GM21381 (cell line): ENCODE data around the gene LRRC32.

Experiments used
- ATAC-seq: cut with Tn5 transposase; IDR thresholded peaks from one replicate; pipeline ENCODE4 v1.9.1; 2021; ENCODE audit warnings: mild to moderate bottlenecking, moderate library complexity; ENCODE audit not compliant: unreplicated experiment

Gene LRRC32

DNA sequence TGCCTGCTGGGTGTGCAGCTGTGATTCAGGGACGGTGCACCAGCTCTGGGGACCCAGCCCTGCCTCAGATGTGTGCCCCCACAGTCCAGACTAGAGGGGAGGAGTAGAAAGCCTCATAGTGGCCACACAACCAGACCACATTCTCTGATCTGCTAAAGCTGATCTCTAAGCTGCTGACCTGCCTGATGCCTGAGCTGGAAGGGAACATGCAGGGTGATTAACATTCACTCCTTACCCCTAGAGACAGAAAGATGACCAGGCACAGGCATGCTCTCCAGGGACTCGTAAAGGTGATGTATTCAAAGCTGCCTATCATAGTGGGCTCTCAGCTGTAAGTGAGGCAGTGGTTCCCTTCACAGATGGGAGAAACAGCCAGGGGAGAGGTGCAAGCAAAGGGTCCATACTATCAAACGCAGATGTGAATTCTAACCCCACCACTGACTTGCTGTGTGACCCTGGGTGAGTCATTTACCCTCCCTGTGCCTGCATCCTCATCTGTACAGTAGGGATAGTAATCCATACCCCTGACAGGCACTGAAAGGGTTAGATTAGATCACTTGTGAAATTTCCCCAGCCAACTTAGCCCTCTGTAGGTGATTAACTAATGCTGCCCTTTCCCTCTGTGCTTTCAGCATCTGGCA, 29.0 kb upstream of the LRRC32 start:
- no peak for ATAC-seq

DNA sequence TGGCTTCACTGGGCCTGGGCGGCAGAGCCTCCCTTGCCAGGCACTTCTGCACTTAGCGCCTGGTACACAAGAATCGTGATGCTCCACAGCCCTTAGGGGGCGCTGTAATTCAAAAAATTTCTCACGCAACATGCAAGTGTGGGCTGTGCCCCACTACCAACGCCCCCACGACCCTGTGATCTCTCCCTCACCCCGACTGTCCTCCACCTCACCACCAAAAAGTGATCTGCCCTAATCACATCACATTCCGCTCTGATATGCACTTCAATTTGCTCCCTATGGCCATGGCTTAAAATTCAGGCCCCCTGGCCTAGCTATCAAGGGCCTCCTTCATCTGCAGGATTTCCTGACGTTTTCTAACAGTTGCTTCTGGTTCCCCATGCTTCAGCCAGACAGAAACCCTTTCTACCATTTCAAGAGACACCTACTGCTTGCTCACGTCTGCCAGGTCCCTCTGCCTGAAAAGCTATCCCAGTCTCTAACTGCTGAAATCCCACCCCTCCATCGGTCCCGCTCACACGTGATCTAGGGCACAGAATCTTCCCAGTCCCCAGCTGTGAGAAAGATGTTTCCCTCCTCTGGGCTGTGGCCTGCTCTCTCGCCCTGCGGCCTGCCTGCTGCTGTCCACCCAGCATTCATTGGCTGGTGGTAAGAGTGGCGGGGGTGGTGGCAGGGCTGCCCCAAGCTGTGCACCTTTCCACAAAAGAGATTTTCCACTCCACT, 27.9 kb upstream of the LRRC32 start:
- no peak for ATAC-seq

DNA sequence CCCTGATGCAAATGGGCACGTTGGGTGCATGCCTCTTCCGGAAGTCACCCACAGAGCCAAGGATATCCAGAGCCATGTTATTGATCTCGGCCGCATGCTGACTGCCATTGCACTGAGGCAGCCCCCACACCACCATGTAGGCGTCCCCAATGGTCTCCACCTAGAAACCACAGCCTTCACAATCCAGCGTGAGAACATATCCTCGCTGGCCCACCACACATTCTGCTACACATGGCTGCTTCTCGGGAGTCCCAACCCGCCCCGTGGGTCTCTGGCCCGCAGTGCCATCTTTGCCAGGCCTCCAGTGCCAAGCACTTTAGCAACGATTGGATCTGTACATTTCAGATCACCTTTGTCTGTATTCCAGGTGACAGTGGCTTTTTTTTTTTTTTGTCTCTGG, 26.2 kb upstream of the LRRC32 start:
- no peak for ATAC-seq

DNA sequence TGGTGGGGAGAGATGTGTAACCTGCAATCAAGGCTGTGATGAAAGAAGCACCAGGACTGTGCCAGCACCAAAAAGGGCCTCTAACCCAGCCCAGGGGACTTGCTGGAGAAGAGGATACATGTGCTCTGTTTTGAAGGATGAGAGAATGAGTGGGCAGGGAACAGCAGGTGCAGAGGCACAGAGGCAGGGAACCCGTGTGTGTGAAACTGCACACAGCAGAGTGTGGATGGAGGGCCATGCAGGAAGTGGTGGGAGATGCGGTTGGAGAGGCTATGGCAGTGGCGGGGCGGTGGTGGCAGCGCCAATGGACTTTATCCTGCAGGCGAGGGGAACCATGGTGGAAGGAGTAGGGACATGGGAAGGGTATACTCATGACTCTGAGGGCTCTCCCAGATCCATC, 25.2 kb upstream of the LRRC32 start:
- ATAC-seq, result no peak

DNA sequence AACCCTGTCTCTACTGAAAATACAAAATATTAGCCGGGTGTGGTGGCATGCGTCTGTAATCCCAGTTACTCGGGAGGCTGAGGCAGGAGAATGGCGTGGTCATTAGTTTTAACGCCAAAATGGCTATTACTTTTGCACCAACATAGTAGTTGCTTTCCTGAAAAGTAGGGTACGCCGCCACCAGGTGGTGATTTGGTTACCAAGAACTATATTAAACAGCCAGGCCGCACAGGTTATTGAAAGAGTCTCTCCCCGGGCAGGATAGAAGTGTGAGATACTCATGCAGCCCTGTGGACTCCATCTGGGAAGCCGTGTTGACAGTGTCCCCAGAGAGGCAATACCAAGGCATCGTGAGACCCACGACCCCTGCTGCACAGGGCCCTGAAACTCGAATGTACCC, 24.6 kb upstream of the LRRC32 start:
- ATAC-seq, result no peak

- no peak for ATAC-seq
These were observed 24.1 kb upstream of the LRRC32 start for GRCh38 chr11:76694664-76695063.

GRCh38 chr11:76693806-76694205, 23.3 kb upstream of the LRRC32 start:
- ATAC-seq, result no peak

- ATAC-seq, result no peak
These were observed 22.4 kb upstream of the LRRC32 start for GRCh38 chr11:76692956-76693355.

GRCh38 chr11:76691655-76692054, 21.1 kb upstream of the LRRC32 start:
- ATAC-seq, result no peak

- ATAC-seq, result no peak
These were observed 20.2 kb upstream of the LRRC32 start for GRCh38 chr11:76690736-76691135.

GRCh38 chr11:76689313-76690260, 19.0 kb upstream of the LRRC32 start:
- no peak for ATAC-seq

- ATAC-seq, result no peak
These were observed 17.6 kb upstream of the LRRC32 start for GRCh38 chr11:76688146-76688545.

DNA sequence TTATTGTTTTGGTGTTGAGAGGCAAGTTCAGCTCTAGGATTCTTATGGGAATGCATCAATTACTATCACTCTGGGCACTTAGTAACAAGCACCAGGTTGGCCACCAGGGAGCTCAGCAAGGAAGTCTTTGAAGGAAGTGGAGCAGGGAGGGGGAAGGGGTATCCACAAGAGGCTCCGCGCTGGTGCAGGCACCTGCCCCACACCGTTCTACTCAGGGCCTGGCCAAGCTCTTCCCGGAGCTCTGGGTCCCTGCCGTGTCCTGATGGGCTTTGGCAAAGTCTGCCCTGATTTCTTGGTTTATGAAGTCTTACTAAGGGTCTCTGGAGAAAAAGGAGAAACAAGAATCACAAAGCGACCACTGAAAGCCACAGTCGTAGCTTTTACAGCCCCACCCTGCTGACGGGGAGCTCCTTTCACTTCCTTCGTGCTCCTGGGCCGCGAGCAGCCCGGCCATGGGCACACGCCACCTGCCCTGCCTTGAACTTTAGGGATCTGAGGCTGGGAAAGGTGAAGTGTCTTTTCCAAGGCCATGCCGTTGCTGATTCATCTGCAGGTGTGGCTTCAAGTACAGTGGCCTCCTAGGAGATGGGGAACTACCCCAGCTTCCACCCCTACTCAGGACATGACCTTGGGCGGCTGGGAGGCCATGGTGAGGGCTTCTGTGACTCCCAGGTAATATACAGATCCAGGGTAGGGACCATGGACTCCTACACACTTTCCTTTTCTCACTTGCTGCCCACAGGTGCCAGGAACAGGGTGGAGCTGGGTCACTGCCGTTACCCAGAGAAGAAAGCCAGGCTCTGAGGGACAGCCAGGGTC, 15.9 kb upstream of the LRRC32 start:
- no peak for ATAC-seq

DNA sequence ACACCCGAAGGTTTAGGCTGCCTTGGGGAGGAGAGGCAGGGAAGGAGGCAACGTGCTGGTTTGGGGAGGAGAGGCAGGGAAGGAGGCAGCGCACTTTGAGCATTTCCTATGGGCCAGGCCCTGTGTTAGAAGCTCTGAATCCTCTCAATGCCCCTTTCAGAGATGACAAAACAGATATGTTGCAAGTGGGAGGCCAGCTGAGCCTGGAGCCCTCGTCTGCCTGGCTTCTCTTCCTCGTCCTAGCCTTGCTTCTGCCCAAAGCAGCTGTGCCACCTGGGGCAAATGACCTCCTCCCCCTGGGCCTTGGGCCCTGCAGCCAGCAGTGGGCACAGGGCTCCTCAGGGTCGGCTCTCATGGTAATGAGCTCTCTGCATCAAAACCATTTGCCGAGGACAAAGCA, 15.3 kb upstream of the LRRC32 start:
- ATAC-seq, result no peak

DNA sequence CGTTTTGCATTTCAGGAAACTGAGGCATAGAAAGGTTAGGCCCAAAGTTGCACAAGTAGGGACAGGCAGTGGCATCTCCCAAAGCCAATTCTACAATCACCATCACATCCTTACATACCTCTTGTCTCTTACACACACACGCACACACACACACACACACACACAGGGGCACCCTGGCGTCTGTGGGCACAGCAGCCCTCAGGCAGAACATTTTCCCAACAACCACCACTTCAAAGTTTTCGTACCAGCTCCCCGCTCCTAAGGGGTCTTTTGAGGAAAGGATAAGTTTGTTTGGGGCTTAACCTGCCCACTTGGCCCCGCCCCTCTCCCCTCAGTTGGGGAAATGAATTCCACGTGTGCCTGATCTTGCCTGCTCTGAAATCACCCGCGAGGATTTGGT, 14.7 kb upstream of the LRRC32 start:
- ATAC-seq, result no peak

DNA sequence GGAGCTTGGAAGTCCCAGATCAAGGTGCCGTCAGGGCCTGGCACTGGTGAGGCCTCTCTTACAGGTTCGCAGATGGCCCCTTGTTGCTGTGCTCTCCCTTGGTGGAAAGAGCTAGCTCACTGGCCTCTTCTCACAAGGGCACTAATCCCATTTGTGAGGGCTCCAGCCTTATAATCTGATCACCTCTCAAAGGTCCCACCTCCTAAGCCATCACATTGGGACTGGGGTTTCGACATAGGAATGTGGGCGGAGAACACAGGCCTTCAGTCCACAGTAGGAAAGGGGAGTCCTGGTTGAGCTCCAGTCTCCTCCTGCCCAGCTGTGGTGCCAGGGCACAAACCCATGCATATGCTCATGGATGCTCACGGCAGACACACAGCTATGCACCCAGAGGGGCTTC, 14.0 kb upstream of the LRRC32 start:
- no peak for ATAC-seq

DNA sequence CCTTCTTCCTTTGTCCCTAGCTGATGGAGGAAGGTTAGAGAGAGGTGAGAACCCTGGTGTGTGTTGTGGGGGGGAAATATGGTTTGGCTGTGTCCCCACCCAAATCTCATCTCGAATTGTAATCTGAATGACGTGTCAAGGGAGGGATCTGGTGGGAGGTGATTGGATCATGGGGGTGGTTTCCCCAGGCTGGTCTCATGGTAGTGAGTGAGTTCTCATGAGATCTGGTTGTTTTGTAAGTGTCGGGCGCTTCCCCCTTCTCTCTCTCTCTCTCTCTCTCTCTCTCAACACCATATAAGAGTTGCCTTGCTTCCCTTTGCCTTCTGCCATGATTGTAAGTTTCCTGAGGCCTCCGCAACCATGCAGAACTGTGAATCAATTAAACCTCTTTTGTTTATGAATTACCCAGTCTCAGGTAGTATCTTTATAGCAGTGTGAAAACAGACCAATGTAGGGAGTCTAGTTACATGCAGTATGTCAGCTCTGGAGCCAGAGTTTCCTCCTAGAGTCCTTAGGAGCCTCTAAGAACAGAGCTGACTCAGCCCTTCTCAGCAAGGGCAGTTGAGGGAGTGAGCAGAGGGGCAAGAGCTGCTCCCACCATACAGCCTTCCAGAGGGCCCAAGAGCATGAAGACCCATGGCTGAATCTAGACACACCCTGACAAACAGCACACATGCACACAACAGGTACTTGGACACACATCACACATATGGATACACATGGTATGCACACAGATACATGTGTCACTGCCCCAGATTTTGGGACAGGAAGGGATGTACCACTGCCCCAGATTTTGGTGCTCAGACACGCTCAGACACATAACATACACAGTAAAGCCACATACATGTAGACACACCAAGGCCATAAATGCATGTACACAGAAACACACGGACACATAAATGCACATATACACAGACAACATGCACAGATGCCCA, 12.9 kb upstream of the LRRC32 start:
- no peak for ATAC-seq

DNA sequence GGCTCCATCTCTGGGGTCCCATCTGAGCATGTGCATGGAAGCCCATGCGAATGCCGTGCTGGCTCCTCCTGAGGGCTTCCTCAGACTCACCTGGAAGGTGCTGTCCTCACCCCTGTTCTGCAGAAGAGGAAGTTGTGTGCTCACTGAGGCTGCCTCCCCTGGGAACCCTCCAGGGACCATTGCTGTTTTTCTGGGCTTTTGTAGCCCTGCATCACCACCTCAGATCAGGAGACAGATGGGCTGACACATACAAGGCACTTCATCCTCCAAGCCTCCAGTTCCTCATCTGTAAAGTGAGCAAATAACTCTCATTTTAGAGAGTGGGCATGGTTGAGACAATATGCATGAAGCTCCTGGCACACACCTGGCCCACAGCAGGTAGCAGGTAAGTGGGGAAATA, 12.1 kb upstream of the LRRC32 start:
- ATAC-seq, result no peak

GRCh38 chr11:76682106-76682505, 11.6 kb upstream of the LRRC32 start:
- no peak for ATAC-seq
